ENCODE results near the gene PARVA.

- no peak for TF ChIP-seq CTCF (IDR thresholded peaks at IDR 0.05)
- TF ChIP-seq POLR2A (IDR thresholded peaks at IDR 0.05), result no peak
- no peak for TF ChIP-seq EP300 (IDR thresholded peaks at IDR 0.05)
Measured at GRCh38 chr11:12459865-12460444, 82.6 kb downstream of the PARVA start.
